Uterus (tissue), 2 donors: ENCODE data around the gene NELFB.

Source experiments
- CTCF ChIP-seq, 4 experiments: fragments of 200-600 bp in 2 of 4; fragments of 450-650 bp in 2 of 4; sonication (generic) in 2 of 4; IDR thresholded peaks; one replicate each; pipeline ENCODE4 v1.5.1; 2016 to 2019; ENCODE audit warnings: antibody characterized with exemption in 4 of 4, mild to moderate bottlenecking in 2 of 4, moderate library complexity in 1 of 4
- POLR2A ChIP-seq, 2 donors: fragments of 450-650 bp; IDR thresholded peaks; one replicate each; pipeline ENCODE4 v1.6.1; 2016; ENCODE audit warnings: antibody characterized with exemption in 2 of 2, mild to moderate bottlenecking in 1 of 2, moderate library complexity in 1 of 2

GRCh38 chr9:137304383-137305059 lies 49.4 kb downstream of the NELFB start:
- TF ChIP-seq CTCF (IDR thresholded peaks at IDR 0.05): no peak
- TF ChIP-seq POLR2A (IDR thresholded peaks at IDR 0.05): no peak
